Measurements from ENCODE around the gene AQP10.

GRCh38 chr1:154272217-154272998 is 48.5 kb upstream of the AQP10 start, which contains the start of gene HAX1:
- TF ChIP-seq POLR2A (IDR thresholded peaks at IDR 0.05; ENCODE audit: low read depth, low read length) (peak; percentile 71), CTCF (conservative IDR thresholded peaks at IDR 0.05; ENCODE audit: low read depth, low read length) (peak; percentile 86), FOS (IDR thresholded peaks at IDR 0.05; ENCODE audit: low read depth, low read length) (no peak), BHLHE40 (IDR thresholded peaks at IDR 0.05; ENCODE audit: low read depth, low read length) (no peak), RCOR1 (IDR thresholded peaks at IDR 0.05; ENCODE audit: insufficient replicate concordance, low read length) (no peak)

Data from IMR-90 (cell line).